HG03280 (cell line): Measurements from ENCODE around the gene RCN2.

Experiments
- ATAC-seq: cut with Tn5 transposase; IDR thresholded peaks from one replicate; pipeline ENCODE4 v1.9.1; 2021; ENCODE audit warnings: mild to moderate bottlenecking, moderate library complexity; ENCODE audit not compliant: unreplicated experiment

Gene RCN2

GRCh38 chr15:76973362-76973743 is 41.8 kb downstream of the RCN2 start:
- ATAC-seq = no peak

- no peak for ATAC-seq
These were observed 42.4 kb downstream of the RCN2 start for GRCh38 chr15:76973906-76974305.

- ATAC-seq = no peak
These were observed 43.0 kb downstream of the RCN2 start for GRCh38 chr15:76974456-76975036.

- ATAC-seq = no peak
These were observed 44.6 kb downstream of the RCN2 start for GRCh38 chr15:76976141-76976540.

GRCh38 chr15:76976572-76977270 is 45.2 kb downstream of the RCN2 start:
- ATAC-seq = no peak

- ATAC-seq = no peak
These were observed 47.2 kb downstream of the RCN2 start for GRCh38 chr15:76978522-76979330.

- ATAC-seq = no peak
These were observed 47.9 kb downstream of the RCN2 start for GRCh38 chr15:76979331-76979925.

GRCh38 chr15:76979996-76980520 is 48.5 kb downstream of the RCN2 start:
- no peak for ATAC-seq

GRCh38 chr15:76982356-76982755 is 50.8 kb downstream of the RCN2 start:
- no peak for ATAC-seq

GRCh38 chr15:76982756-76983155 is 51.2 kb downstream of the RCN2 start:
- ATAC-seq = no peak

- no peak for ATAC-seq
These were observed 52.2 kb downstream of the RCN2 start for GRCh38 chr15:76983590-76984375.

GRCh38 chr15:76986743-76987142 is 55.2 kb downstream of the RCN2 start:
- ATAC-seq = no peak

GRCh38 chr15:76987276-76987675 is 55.7 kb downstream of the RCN2 start:
- no peak for ATAC-seq

- peak; percentile 78 for ATAC-seq
These were observed 56.6 kb downstream of the RCN2 start for GRCh38 chr15:76987896-76988860.

- ATAC-seq = no peak
These were observed 57.6 kb downstream of the RCN2 start for GRCh38 chr15:76988867-76989780.

GRCh38 chr15:76991048-76991447 is 59.5 kb downstream of the RCN2 start:
- no peak for ATAC-seq

GRCh38 chr15:76991741-76992645 is 60.4 kb downstream of the RCN2 start:
- ATAC-seq = no peak
